Stimulated activated CD4-positive, alpha-beta T cell treated with anti-CD3 and anti-CD28 coated beads, TNF-alpha, amount 100 ng/mL, for 1 hour (primary cell): ENCODE measurements around the gene SPTBN1.
"Not testable (repeated sequence)": the region's sequence is repeated elsewhere in the genome, so short reads cannot be mapped to it uniquely, and the experiment has no call there.

Experiments
- DNase-seq, 3 donors: peaks; one replicate each; pipeline ENCODE4 v3.0.0-alpha.2; 2020; ENCODE audit warnings: low read depth in 3 of 3, low spot score in 1 of 3

The SPTBN1 gene

DNA sequence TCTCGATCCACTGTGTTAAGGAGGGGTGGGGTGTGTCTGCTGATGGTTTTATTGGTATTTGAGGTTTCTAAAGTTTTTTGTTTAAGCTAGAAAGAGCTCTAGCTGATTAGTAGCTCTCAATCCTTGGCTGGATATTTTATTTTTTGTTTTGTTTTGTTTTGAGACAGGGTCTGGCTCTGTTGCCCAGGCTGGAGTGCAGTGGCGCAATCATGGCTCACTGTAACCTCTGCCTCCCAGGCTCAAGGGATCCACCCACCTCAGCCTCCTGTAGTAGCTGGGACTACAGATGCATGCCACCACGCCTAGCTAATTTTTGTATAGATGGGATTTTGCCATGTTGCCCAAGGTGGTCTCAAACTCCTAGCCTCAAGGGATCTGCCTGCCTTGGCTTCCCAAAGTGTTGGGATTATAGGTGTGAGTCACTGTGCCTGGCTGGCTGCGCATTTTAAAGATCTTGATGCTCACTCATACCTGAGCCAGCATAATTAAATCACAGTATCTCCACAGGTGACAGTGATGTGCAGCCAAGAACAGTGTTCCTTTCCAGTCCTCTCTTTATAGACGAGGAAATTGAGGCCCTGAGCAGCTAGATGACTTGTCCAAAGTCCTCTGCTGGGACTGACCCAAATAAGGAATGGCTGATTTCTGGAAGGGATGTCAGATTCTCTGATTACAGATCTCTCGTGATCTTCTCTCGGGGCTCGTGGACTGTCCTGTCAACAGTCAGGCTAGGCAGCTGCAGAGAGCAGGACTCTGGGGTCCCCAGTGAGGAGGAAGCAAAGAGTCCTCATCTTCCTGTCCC is 44.5 kb downstream of the SPTBN1 start:
- DNase-seq = no peak

DNA sequence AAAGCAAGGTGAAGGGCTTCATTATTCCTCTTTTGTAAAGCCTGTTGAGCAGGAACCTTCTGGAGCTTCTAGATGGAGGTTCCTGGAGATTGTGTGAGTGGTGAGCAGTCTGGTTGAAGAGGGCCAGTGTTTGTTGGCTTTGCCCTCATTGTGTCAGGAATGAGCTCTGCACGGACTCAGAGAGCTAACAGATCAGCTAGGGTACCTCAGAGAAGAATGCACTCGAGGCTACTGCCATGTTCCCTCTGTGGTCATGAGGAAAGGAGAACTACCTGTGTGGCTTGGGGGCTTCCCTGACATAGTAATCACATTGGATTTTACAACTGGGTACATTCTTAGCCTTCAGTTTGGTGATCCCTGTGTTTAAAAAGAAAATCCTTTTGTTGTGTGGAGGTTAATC is 46.6 kb downstream of the SPTBN1 start:
- no peak for DNase-seq

DNA sequence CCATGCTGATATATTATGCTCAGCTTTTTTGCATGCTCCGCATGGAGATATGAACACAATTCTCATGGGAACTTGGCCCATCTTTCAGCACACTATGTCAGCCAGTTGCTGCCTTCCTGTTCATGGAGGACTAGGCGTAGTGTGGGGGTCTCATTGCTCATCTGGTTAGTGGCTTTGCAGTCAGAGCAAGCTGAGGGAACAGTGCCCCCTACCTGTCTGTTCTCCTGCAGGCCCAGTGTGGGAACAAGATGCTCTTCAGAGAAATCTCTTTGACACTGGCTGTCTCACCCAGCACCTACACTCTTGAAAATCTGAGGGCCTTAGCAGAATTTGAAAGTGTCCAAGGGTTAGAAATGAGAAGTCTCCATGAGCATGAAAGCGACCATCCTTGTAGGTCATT is 47.1 kb downstream of the SPTBN1 start:
- no peak for DNase-seq

DNA sequence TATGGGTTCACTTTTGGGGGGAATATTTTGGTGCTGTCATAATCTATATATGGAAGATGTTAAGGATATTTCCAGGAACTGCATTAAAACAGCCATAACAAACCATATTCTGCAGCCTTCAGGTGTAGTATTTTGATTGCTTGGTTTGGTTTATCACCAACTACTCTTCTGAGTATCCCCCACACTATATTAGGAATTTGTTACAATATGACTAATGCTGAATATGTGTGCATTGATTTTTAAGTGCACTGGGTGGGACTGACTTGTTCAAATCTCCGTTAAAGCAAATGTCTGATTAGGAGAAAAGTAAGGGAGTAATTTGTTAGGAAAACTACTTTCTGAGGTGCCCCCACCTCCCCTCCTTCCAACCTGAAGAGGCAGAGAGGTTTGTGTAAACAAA is 47.7 kb downstream of the SPTBN1 start:
- DNase-seq = no peak

DNA sequence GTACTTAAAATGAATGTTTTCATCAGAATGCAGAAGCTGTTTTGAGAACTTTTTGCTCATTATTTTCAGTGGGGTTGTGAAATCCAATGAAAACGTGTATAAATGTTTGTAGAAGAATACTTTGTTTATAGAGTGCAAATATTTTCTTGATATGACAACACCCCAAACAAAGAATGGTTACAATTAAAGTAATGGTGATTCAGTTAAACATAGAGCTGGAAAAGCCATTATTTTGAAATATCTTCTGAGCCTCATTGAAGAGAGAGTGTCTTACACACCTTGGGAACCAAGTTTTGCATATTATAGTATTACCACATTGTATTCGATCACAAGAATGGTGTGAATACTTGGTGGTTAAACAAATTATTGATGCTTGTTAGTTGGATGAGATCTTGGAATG is 48.7 kb downstream of the SPTBN1 start:
- DNase-seq = no peak

DNA sequence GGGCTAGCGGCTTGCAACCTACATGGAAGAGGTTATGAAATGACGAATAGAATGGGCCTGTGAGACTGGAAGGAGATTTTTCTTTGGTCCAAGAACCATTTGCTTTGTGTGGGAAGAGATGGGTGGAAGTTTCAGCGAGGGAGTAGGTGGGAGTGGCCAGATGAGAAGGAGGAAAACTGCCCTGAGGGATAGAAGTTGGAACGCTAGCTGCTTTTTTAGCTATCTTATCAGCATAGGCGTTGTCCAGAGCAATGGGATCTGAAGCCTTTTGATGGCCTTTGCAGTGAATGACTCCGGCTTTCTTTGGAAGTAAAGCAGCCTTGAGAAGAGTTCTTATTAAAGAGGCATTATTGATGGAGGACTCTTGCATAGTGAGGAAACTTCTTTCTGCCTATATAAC is 52.4 kb downstream of the SPTBN1 start:
- no peak for DNase-seq

GRCh38 chr2:54509043-54509442 is 52.9 kb downstream of the SPTBN1 start:
- not testable (repeated sequence) for DNase-seq

GRCh38 chr2:54510916-54511315 is 54.8 kb downstream of the SPTBN1 start:
- DNase-seq = no peak

DNA sequence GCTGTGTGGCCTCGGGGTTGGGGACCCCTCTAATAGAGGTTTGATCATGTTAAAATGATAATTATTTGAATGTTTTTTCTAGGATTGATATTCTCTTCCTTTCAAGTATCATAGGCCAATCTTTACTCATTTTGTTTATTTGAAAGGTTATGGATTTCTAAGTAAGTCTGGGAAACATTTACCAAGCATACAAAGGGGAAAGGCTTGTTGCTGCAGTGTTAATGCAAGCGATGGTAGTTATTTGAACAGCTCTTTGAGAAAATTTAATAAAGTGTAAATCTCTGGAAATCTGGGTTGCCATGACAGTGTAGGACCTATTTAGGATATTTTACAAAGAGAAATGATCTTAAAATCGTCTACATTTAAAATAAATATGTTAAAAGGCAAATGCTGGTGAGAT is 56.1 kb downstream of the SPTBN1 start:
- DNase-seq = no peak

- no peak for DNase-seq
Measured at GRCh38 chr2:54512663-54513362, 56.7 kb downstream of the SPTBN1 start.

DNA sequence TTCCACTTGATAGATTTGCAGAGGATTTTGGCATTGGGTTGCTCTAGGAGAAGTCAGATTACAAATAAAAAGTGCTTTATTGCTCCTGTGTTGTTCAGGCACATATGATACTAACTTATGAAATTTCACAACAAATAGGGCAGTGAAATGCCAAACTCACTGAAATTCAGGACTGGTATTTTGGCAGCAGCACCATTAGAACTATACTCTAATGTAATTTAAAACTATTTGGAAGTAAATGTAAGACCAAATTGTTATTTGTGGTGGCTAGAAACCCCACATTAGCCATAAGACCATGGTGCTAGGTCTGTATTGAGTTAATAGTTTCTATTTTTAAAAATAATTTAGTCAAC is 57.2 kb downstream of the SPTBN1 start:
- DNase-seq = no peak

DNA sequence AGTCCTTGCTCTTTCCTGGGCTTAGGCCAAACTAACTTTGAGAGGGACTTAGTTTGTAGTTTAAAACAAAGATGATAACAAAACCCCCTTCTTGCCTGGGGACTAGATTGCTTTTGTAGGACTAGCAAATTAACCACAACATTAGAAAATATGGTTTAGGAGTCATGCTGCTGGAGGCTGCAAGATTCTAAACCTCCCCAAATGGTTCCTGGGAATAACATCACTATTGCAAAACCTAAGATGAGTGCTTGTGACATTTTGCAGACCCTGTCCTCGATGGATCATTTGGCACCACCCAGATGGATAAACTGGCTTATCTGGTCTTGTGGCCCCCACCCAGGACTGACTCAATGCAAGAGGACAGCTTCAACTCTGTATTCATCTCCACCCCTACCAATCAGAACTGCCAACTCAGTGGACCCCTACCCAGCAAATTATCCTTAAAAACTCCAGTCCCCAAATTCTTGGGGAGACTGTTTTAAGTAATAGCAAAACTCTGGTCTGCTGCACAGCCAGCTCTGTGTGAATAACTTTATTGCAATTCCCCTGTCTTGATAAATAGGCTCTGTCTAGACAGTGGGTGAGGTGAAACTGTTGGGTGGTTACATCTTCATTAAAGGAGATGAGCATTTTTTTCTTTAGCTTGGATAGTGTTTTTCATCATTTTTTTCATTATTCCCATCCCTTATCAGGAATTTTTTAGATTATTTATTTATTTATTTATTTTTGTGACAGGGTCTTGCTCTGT is 58.9 kb downstream of the SPTBN1 start:
- no peak for DNase-seq

- no peak for DNase-seq
Measured at GRCh38 chr2:54516842-54517241, 60.7 kb downstream of the SPTBN1 start.

- not testable (repeated sequence) for DNase-seq
Measured at GRCh38 chr2:54518016-54518415, 61.9 kb downstream of the SPTBN1 start.

DNA sequence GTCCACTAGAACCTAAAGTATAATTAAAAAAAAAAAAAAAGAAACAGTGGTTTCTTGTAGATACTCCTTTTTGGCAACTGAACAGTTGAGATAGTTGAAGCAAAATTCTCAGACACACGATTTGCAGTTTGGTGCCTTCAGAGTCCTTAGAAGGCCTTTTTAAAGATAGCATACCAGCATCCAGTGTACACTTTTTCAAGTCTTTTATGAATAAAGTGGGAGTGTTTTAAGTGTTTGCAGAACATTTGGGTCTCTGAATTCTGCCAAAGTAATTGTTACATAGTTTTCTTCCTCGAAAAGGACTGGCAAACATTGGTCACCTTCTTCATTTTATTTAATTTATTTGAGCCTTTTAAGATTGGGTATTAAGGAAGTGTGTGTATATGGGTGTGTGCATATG is 62.3 kb downstream of the SPTBN1 start:
- DNase-seq = no peak

DNA sequence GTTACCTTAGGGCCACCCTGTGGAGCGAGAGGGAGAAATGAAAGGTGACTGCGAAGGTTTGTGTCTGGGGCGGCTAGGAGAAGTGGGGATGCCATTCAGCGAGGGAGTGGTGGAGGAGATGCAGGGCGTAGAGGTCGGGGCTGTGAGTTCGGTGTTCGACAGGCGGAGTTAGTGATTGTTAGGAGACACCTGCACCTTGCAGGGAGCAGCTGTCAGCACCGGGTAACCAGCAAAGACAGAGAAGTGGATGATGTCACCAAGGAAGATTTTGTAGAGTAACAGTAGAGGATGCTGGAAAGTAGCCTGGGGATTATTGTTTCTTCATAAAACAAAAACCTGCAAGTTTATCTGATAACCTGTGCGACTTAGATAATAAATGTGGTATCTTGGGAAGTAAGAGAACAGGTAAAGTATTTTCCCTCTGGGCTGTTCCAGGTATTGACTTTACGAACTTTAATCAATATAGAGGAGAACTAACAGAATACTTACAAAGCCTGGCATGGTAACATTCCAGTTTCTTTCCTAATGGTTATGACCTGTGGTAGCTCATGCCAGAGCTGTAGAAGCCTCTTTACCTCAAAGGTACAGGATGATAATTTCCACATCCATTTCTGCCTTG is 63.8 kb downstream of the SPTBN1 start:
- DNase-seq = no peak

GRCh38 chr2:54520687-54521086 is 64.6 kb downstream of the SPTBN1 start:
- DNase-seq = no peak

DNA sequence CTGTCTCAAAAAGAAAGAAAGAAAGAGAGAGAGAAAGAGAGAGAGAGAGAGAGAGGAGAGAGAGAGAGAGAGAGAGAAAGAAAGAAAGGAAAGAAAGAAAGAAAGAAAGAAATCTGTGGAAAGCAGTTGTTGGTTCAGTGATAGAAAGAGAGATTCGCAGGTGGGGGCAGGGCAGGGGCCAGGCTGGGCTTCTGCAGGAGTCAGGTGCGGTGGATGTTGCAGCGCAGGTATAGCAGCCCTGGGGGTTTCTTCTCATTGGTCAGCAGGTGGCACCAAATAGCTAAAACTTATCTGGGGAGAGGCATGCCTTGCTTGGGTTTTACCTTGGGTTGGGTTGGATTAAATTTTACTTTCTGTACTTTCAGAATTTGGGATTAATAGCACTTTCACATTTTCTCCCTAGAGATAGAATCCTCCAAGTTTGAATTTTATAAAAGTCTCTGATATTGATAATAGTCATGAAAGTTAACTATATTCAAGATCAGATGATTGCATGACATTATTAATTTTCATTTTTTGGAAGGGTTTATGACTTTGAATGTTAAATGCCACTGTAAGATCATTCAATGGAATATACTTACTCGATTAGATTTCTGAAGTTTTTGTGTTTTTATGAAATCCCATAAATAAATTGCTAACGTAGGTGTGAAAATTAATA is 66.6 kb downstream of the SPTBN1 start:
- DNase-seq = peak; percentile 12 to 46 (median 33)

- no peak for DNase-seq
Measured at GRCh38 chr2:54523324-54523959, 67.3 kb downstream of the SPTBN1 start.

- DNase-seq = no peak
Measured at GRCh38 chr2:54524226-54524991, 68.3 kb downstream of the SPTBN1 start.
